Neuronal stem cell (in vitro differentiated cells): Measurements from ENCODE around the gene CNOT6.
"Not testable (repeated sequence)": the region's sequence is repeated elsewhere in the genome, so short reads cannot be mapped to it uniquely, and the experiment has no call there.

Experiments used
- DNase-seq: peaks from one replicate; pipeline ENCODE4 v3.0.0-alpha.2; 2013; ENCODE audit warnings: low spot score
- H2AFZ ChIP-seq: one replicate; pipeline ENCODE4 v1.6.1; 2013; ENCODE audit warnings: mild to moderate bottlenecking, low read length, inconsistent platforms
- H2AK5ac ChIP-seq: 2 replicates; pipeline ENCODE4 v1.6.1; 2013; ENCODE audit warnings: low read depth, mild to moderate bottlenecking, inconsistent platforms, low read length, moderate library complexity, mixed read lengths
- H2BK120ac ChIP-seq: 2 replicates; pipeline ENCODE4 v1.6.1; 2013; ENCODE audit warnings: low read depth, mild to moderate bottlenecking, inconsistent platforms, low read length, moderate library complexity, mixed read lengths
- H2BK12ac ChIP-seq: one replicate; pipeline ENCODE4 v1.6.1; 2013; ENCODE audit warnings: low read length, inconsistent platforms
- H2BK15ac ChIP-seq: 2 replicates; pipeline ENCODE4 v1.6.1; 2013; ENCODE audit warnings: mild to moderate bottlenecking, low read length, inconsistent platforms, mixed read lengths
- H2BK5ac ChIP-seq: one replicate; pipeline ENCODE4 v1.6.1; 2013; ENCODE audit warnings: inconsistent platforms, mild to moderate bottlenecking, low read length, moderate library complexity
- H3K14ac ChIP-seq: one replicate; pipeline ENCODE4 v1.6.1; 2013; ENCODE audit warnings: low read length, inconsistent platforms
- H3K18ac ChIP-seq: 2 replicates; pipeline ENCODE4 v1.6.1; 2013; ENCODE audit warnings: low read length, inconsistent platforms
- H3K23ac ChIP-seq: 2 replicates; pipeline ENCODE4 v1.6.1; 2013; ENCODE audit warnings: low read depth, mild to moderate bottlenecking, mixed read lengths, low read length, inconsistent platforms; ENCODE audit not compliant: poor library complexity
- H3K27ac ChIP-seq: replicated peaks from 3 replicates; pipeline ENCODE4 v1.5.1; 2013; ENCODE audit warnings: low read length, inconsistent platforms
- H3K27me3 ChIP-seq, 3 experiments: 2 replicates each; pipeline ENCODE4 v1.6.1; 2013; ENCODE audit warnings: low read length in 3 of 3, mild to moderate bottlenecking in 2 of 3, inconsistent platforms in 1 of 3, low read depth in 1 of 3, mixed read lengths in 1 of 3, moderate library complexity in 1 of 3; ENCODE audit not compliant: control insufficient read depth in 3 of 3, insufficient read depth in 3 of 3
- H3K36me3 ChIP-seq, 2 donors: replicated peaks in 1 of 2; 2 replicates each; pipeline ENCODE4 v1.6.1; 2013; ENCODE audit warnings: low read length in 2 of 2; ENCODE audit not compliant: control insufficient read depth in 2 of 2, insufficient read depth in 2 of 2
- H3K4ac ChIP-seq: 2 replicates; pipeline ENCODE4 v1.6.1; 2013; ENCODE audit warnings: inconsistent platforms, mild to moderate bottlenecking, low read length, moderate library complexity
- H3K4me1 ChIP-seq, 2 donors: 1 replicate in 1 of 2; 2 replicates in 1 of 2; pipeline ENCODE4 v1.6.1; 2013; ENCODE audit warnings: low read length in 2 of 2, low read depth in 1 of 2; ENCODE audit not compliant: control insufficient read depth in 2 of 2, insufficient read depth in 1 of 2
- H3K4me2 ChIP-seq: one replicate; pipeline ENCODE4 v1.6.1; 2013; ENCODE audit warnings: mild to moderate bottlenecking, low read length, inconsistent platforms; ENCODE audit not compliant: insufficient read depth, poor library complexity, severe bottlenecking
- H3K4me3 ChIP-seq, 2 donors: 2 replicates each; pipeline ENCODE4 v1.5.1; 2013; ENCODE audit warnings: low read length in 2 of 2, mild to moderate bottlenecking in 2 of 2, inconsistent platforms in 1 of 2, moderate library complexity in 1 of 2
- H3K79me1 ChIP-seq: one replicate; pipeline ENCODE4 v1.6.1; 2013; ENCODE audit warnings: low read depth, mild to moderate bottlenecking, inconsistent platforms, low read length, moderate library complexity
- H3K9ac ChIP-seq: one replicate; pipeline ENCODE4 v1.6.1; 2013; ENCODE audit warnings: mild to moderate bottlenecking, low read depth, low read length, inconsistent platforms; ENCODE audit not compliant: poor library complexity
- H3K9me3 ChIP-seq, 2 donors: replicated peaks in 1 of 2; 2 replicates each; pipeline versions ENCODE3 to v1.6.1; 2013; ENCODE audit warnings: low read length in 2 of 2, mild to moderate bottlenecking in 2 of 2, inconsistent platforms in 1 of 2, low read depth in 1 of 2, mixed read lengths in 1 of 2, moderate library complexity in 1 of 2; ENCODE audit not compliant: control insufficient read depth in 2 of 2, insufficient read depth in 1 of 2
- H4K8ac ChIP-seq: one replicate; pipeline ENCODE4 v1.6.1; 2013; ENCODE audit warnings: low read depth, mild to moderate bottlenecking, inconsistent platforms, low read length, moderate library complexity
- H4K91ac ChIP-seq: one replicate; pipeline ENCODE4 v1.6.1; 2013; ENCODE audit warnings: low read length, low read depth, mild to moderate bottlenecking, inconsistent platforms; ENCODE audit not compliant: poor library complexity
- WGBS, 2 donors: extraction: QIAGEN DNeasy Blood & Tissue Kit; methylation state at CpG; one replicate each; pipeline ENCODE4 v1.1.7; 2013; ENCODE audit warnings: missing lambda C conversion rate in 2 of 2, mixed read lengths in 1 of 2; ENCODE audit not compliant: insufficient read length in 2 of 2, insufficient replicate concordance in 1 of 2; ENCODE audit errors: extremely low coverage in 2 of 2; 5-methylcytosine and 5-hydroxymethylcytosine counted together

Gene CNOT6

DNA sequence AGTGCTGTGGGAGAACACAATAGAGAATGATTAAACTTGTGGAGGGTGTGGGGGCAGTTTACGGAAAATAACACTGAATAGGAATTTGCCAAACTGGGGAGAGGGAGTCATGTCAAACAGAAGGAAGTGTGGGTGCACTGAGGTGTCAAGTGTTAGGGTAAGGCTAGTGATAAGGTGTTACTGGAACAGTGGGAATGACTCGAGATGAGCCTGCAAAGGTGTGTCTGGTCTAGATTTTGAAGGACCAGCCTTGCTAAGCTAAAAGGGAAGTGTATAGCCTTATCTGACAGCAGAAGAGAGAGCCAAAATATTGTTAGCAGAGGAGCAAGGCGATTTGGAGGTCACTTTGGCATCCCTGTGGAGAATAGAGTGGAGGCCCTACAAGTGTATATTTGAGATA, 4.2 kb downstream of the CNOT6 start:
- no peak overlapping the region for H4K8ac ChIP-seq
- peaks cover 12 to 75% of the 10 kb centered on the region in 2 donors for H3K36me3 ChIP-seq
- no peak overlapping the region for H3K4me2 ChIP-seq
- H2AFZ ChIP-seq: no peak overlapping the region
- no peak overlapping the region for H3K9ac ChIP-seq
- H2BK120ac ChIP-seq: no peak overlapping the region
- H2AK5ac ChIP-seq: no peak overlapping the region
- peaks cover 10% of the 10 kb centered on the region for H3K79me1 ChIP-seq
- no peak overlapping the region for H3K18ac ChIP-seq
- no peak overlapping the region for H3K4ac ChIP-seq
- H2BK5ac ChIP-seq: no peak overlapping the region
- no peak overlapping the region for H3K4me3 ChIP-seq
- peaks cover 4% of the 10 kb centered on the region in 2 donors for H3K4me1 ChIP-seq
- no peak overlapping the region for H2BK12ac ChIP-seq
- no CpG with 5 or more reads among the region's 3 CpGs for WGBS, 2 donors
- no peak overlapping the region for H3K23ac ChIP-seq
- H3K9me3 ChIP-seq: peaks cover 1 to 7% of the 10 kb centered on the region in 2 donors
- no peak overlapping the region for H2BK15ac ChIP-seq
- no peaks in the 10 kb centered on the region for H3K27me3 ChIP-seq
- no peak overlapping the region for H3K14ac ChIP-seq
- no peak overlapping the region for H3K27ac ChIP-seq
- DNase-seq: no peak
- H4K91ac ChIP-seq: no peak overlapping the region

DNA sequence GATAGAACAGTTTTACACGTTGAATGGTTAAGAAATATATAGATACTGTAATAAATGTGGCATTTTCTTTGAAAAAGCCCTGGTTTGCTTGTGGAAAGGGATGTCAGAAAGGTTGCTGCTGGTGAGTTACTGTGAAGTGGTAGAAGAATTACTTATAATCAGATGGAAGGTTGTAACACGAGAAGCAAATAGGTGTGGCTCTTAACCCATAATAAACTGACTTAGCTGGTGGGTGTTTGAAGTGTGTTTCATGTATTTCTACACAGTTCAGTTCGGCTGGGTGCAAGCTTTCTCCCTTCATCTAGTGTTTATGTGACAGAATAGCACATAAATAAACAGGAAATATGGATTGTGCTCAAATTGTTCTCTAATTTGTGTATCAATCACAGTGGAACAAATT, 5.5 kb downstream of the CNOT6 start:
- no peak overlapping the region for H2AK5ac ChIP-seq
- peaks cover 0 to 14% of the 10 kb centered on the region in 2 donors for H3K9me3 ChIP-seq
- H3K23ac ChIP-seq: no peak overlapping the region
- no peak overlapping the region for H3K9ac ChIP-seq
- H2BK12ac ChIP-seq: no peak overlapping the region
- peaks cover 4% of the 10 kb centered on the region in 2 donors for H3K4me1 ChIP-seq
- no peak overlapping the region for H4K8ac ChIP-seq
- H3K36me3 ChIP-seq: peaks cover 12 to 85% of the 10 kb centered on the region in 2 donors
- H4K91ac ChIP-seq: no peak overlapping the region
- WGBS, 2 donors: no CpG with 5 or more reads among the region's 3 CpGs
- H3K18ac ChIP-seq: no peak overlapping the region
- no peaks in the 10 kb centered on the region for H3K27me3 ChIP-seq
- H2AFZ ChIP-seq: no peak overlapping the region
- no peak overlapping the region for H2BK120ac ChIP-seq
- no peak overlapping the region for H3K4ac ChIP-seq
- no peak overlapping the region for H2BK15ac ChIP-seq
- H2BK5ac ChIP-seq: no peak overlapping the region
- no peak overlapping the region for H3K4me2 ChIP-seq
- peaks cover 5% of the 10 kb centered on the region for H3K79me1 ChIP-seq
- H3K4me3 ChIP-seq: no peak overlapping the region
- DNase-seq: no peak
- H3K14ac ChIP-seq: no peak overlapping the region
- H3K27ac ChIP-seq: no peak overlapping the region

DNA sequence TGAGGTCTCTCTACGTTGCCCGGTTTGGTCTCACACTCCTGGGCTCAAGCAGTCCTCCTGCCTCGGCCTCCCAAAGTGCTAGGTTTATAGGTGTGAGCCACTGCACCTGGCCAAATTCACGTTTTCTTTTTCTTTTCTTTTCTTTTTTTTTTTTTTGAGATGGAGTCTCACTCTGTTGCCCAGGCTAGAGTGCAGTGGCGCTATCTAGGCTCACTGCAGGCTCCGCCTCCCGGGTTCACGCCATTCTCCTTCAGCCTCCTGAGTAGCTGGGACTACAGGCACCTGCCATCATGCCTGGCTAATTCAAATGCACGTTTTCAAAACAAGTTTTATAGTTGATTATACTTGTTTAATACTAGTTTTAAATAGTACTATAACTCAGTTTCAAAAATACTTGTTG, 6.1 kb downstream of the CNOT6 start:
- H3K4me3 ChIP-seq, H4K91ac ChIP-seq, H3K4me2 ChIP-seq, DNase-seq, H3K9ac ChIP-seq, H3K27ac ChIP-seq, H4K8ac ChIP-seq, H2AK5ac ChIP-seq, H3K18ac ChIP-seq, H3K79me1 ChIP-seq, H3K27me3 ChIP-seq, H3K23ac ChIP-seq, H2BK15ac ChIP-seq, H3K4me1 ChIP-seq, H2AFZ ChIP-seq, H2BK5ac ChIP-seq, H2BK120ac ChIP-seq, H2BK12ac ChIP-seq, H3K14ac ChIP-seq, H3K4ac ChIP-seq: not testable (repeated sequence)
- Histone ChIP-seq H3K36me3 (peaks cover 12 to 89% of the 10 kb centered on the region in 2 donors), H3K9me3 (peaks cover 0 to 16% of the 10 kb centered on the region in 2 donors)
- no CpG with 5 or more reads among the region's 9 CpGs for WGBS, 2 donors

DNA sequence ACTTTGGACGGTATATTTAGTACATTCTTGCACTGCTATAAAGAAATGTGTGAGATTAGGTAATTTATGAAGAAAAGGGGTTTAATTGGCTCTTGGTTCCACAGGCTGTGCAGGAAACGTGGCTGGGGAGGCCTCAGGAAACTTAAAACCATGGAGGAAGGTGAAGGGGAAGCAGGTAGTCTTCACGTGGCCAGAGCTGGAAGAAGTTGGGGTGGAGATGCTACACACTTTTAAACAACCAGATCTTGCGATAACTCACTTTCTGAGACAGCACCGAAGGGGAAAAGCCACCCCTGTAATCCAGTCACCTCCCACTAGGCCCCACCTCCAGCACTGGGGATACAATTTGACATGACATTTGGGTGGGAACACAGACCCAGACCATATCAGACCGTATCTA, 13.5 kb downstream of the CNOT6 start:
- Histone ChIP-seq H3K23ac (no peak overlapping the region), H3K36me3 (peaks cover 5 to 68% of the 10 kb centered on the region in 2 donors), H4K8ac (no peak overlapping the region), H3K4me1 (no peaks in the 10 kb centered on the region), H2BK12ac (no peak overlapping the region), H3K4ac (no peak overlapping the region), H4K91ac (no peak overlapping the region), H2BK120ac (no peak overlapping the region), H3K27me3 (no peaks in the 10 kb centered on the region), H3K9me3 (peaks cover 0 to 20% of the 10 kb centered on the region in 2 donors), H3K9ac (no peak overlapping the region), H2BK15ac (no peak overlapping the region), H3K4me3 (no peak overlapping the region), H2AFZ (no peak overlapping the region), H3K27ac (no peak overlapping the region), H2AK5ac (no peak overlapping the region), H3K14ac (no peak overlapping the region), H3K79me1 (peaks cover 5% of the 10 kb centered on the region), H3K4me2 (no peak overlapping the region), H2BK5ac (no peak overlapping the region), H3K18ac (no peak overlapping the region)
- WGBS, 2 donors: no CpG with 5 or more reads among the region's 6 CpGs
- no peak for DNase-seq
